ENCODE data around the gene SLC16A8.

The SLC16A8 gene

DNA sequence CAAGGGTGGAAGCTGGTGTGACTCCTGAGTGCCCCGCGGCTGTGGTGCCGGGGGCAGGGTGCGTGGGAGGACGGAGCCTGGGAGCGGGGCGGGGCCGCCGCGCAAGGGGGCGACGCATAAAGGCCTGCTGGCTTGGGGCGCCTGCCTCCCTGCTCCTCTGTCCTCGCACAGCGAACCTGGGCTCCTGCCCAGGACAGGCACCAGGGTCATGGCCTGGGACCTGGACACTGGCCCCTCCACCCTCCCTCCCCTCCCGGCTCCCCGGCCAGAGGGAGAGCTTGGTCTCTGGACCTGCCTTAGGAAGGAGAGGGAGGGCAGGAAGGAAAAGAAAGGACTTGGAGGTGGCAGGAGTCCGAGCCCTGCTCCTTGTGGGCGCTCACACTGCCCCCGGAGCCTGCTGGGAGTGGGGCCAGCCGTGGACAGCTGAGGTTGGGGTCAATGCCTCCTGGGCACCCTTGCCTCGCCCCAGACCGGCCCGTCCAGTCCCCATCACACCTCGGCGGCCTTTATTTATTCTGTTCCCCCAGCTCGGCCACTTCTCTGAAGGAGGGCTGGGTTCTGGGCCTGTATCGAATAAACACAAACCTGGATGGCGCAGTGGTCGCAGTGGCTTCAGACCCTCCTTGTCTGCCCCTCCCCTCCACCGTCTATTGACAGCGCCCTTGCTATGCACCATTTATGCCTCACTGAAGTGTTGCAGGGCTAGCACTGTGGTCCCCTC lies 8.7 kb downstream of the SLC16A8 start:
- DNase-seq (ENCODE audit: low read depth), result no peak
- no peak overlapping the region for H3K4me3 ChIP-seq (replicated peaks; ENCODE audit: low read depth, low read length)
- no peak for TF ChIP-seq CTCF (IDR thresholded peaks at IDR 0.05; ENCODE audit: low read length, missing control alignments)

GRCh38 chr22:38074181-38075104 lies 9.5 kb downstream of the SLC16A8 start:
- peak; percentile 59 for TF ChIP-seq CTCF (IDR thresholded peaks at IDR 0.05; ENCODE audit: low read length, missing control alignments)
- DNase-seq (ENCODE audit: low read depth), result peak; percentile 58
- no peak overlapping the region for H3K4me3 ChIP-seq (replicated peaks; ENCODE audit: low read depth, low read length)

GRCh38 chr22:38073150-38074130 lies 10.5 kb downstream of the SLC16A8 start:
- DNase-seq (ENCODE audit: low read depth), result no peak
- no peak for TF ChIP-seq CTCF (IDR thresholded peaks at IDR 0.05; ENCODE audit: low read length, missing control alignments)
- no peak overlapping the region for H3K4me3 ChIP-seq (replicated peaks; ENCODE audit: low read depth, low read length)

DNA sequence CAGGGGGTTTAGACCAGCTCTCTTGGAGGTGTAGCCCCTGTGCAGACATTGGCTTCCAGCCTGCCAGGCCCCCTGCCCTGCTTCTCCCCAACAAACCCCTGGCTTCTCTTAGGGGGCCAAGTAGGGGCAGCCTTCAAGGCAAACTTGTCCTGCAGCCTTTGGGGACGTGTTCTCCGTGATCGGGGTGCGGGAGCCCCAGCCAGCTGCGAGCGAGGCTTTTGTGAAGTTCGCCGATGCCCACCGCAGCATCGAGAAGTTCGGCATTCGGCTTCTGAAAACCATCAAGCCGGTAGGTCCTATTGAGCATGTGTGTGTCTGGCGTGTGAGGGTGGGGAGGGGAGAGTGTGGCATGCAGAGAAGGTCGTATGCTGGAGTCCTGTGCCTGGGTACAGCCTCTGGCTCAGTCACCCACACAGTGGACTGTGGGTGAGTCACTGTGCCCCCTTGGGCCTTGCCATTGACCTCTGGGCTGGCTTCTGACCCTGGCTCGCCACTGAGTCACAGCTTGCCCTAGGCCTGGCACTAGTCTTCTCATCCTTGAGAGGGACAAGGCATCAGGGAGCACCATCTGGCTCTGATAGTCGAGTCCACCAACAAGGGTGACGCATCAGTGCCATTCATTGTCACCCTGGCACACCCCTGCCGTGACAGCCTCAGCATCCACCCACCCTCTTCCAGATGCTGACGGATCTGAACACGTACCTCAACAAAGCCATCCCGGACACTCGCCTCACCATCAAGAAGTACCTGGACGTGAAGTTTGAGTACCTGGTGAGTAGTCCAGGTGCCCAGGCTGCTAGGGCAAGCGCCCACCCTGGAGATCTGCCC lies 11.4 kb downstream of the SLC16A8 start:
- TF ChIP-seq CTCF (IDR thresholded peaks at IDR 0.05; ENCODE audit: low read length, missing control alignments), result no peak
- no peak overlapping the region for H3K4me3 ChIP-seq (replicated peaks; ENCODE audit: low read depth, low read length)
- no peak for DNase-seq (ENCODE audit: low read depth)

DNA sequence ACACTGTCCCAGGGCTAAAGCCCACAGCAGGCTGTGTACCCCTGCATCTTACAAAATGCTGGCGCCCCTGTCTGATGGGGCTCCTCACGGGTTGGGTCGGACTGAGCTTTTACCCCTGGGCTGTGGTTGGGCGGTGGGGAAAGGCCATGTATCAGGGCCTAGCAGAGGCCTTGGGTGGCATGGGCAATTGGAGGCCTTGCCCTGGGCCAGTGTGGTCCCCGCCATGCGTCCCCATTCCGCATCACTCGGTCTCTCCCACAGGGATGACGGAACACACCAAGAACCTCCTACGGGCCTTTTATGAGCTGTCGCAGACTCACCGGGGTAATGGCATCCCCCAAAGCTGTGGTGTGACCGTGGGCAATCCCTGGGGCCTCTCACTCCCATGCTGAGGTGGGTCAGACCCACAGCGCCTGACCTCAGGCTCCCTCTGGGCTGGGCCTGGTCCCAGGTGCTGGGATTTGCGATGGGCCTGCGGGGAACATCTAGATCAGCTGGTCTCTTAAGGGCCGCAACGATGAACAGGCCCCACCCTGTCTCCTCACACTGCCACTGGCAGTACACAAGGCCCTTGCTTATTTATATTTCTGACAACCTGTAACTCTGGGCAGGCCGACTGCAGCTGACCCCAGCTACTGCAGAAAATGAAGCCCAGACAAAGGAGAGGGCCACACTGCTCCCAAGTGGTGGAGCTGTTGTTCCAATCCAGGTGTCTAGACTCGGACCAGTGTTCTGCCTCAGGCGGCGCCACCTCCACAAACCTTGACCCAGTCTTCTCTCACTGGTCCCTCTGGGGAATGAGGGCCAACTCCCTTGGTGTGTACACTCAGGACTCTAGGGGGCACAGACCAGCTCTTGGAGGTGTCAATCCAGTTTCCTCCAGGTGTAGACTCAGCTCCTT lies 12.3 kb downstream of the SLC16A8 start:
- H3K4me3 ChIP-seq (replicated peaks; ENCODE audit: low read depth, low read length), result no peak overlapping the region
- no peak for TF ChIP-seq CTCF (IDR thresholded peaks at IDR 0.05; ENCODE audit: low read length, missing control alignments)
- no peak for DNase-seq (ENCODE audit: low read depth)

All from fibroblast of pulmonary artery (primary cell).